Endothelial cell of umbilical vein (primary cell): ENCODE results near the gene S100A5. TPM values are rescaled to one million over a fixed set of nuclear protein-coding genes. Genes with fewer than 3 reads are reported as not detected.

Source experiments
- BruUV-seq: library from RNA; stranded (reverse); fragments of 400-500 nt; replicated peaks from 2 replicates; lab custom pipeline; 2021; lab: Mats Ljungman, UMichigan
- CTCF ChIA-PET: fragments of 300-600, 350-600 bp; sonication (Branson Sonifier 250); formaldehyde crosslinking; loops from one replicate; lab custom pipeline; 2021; ENCODE audit warnings: antibody characterized with exemption, inconsistent platforms; lab: Charles Lee
- POLR2A ChIA-PET: fragments of 300-600, 350-600 bp; sonication (Branson Sonifier 250); formaldehyde crosslinking; loops from one replicate; lab custom pipeline; 2021; ENCODE audit warnings: antibody characterized with exemption, inconsistent platforms; lab: Charles Lee
- DNase-seq: peaks from one replicate; pipeline ENCODE4 v3.0.0-alpha.2; 2011; ENCODE audit warnings: low read depth, low spot score
- FAIRE-seq: peaks from 2 replicates; lab custom pipeline; 2011; peaks lifted over from hg19 to GRCh38; lab: Jason Lieb, UNC
- H2AFZ ChIP-seq: 2 replicates; pipeline ENCODE4 v1.6.0; 2012; ENCODE audit warnings: low read depth, low read length, control low read depth, inconsistent platforms
- H3K27ac ChIP-seq: 2 replicates; pipeline ENCODE4 v1.5.1; 2011; ENCODE audit warnings: low read depth, mild to moderate bottlenecking, control low read depth, low read length, moderate library complexity; ENCODE audit not compliant: insufficient read depth
- H3K27me3 ChIP-seq, 2 experiments: 2 replicates each; pipeline versions ENCODE4 v1.6.0 to v1.6.1; 2011; ENCODE audit warnings: low read length in 2 of 2, mixed read lengths in 1 of 2; ENCODE audit not compliant: control insufficient read depth in 2 of 2, insufficient read depth in 2 of 2
- H3K36me3 ChIP-seq, 2 experiments: 2 replicates in 1 of 2; 3 replicates in 1 of 2; pipeline ENCODE4 v1.5.1; 2011; ENCODE audit warnings: low read length in 2 of 2, mild to moderate bottlenecking in 1 of 2, moderate library complexity in 1 of 2; ENCODE audit not compliant: control insufficient read depth in 2 of 2, insufficient read depth in 2 of 2; ENCODE audit errors: extremely low read depth in 1 of 2
- H3K4me1 ChIP-seq: 3 replicates; pipeline ENCODE4 v1.5.1; 2011; ENCODE audit warnings: mild to moderate bottlenecking, low read length; ENCODE audit not compliant: control insufficient read depth, insufficient read depth; ENCODE audit errors: extremely low read depth
- H3K4me2 ChIP-seq: 2 replicates; pipeline ENCODE4 v1.6.1; 2011; ENCODE audit warnings: low read length, control low read depth, mixed read lengths; ENCODE audit not compliant: insufficient read depth
- H3K4me3 ChIP-seq, 3 experiments: fragments of 200-600 bp in 1 of 3; sonication (generic), shearing (Covaris generic) in 1 of 3; replicated peaks in 1 of 3; 2 replicates each; pipeline ENCODE4 v1.5.1; 2011 to 2016; ENCODE audit warnings: control low read depth in 3 of 3, low read length in 3 of 3, mild to moderate bottlenecking in 2 of 3, inconsistent platforms in 1 of 3, low read depth in 1 of 3, moderate library complexity in 1 of 3; ENCODE audit not compliant: insufficient read depth in 1 of 3
- H3K79me2 ChIP-seq: 2 replicates; pipeline ENCODE4 v1.6.0; 2012; ENCODE audit warnings: low read length, inconsistent platforms; ENCODE audit not compliant: control insufficient read depth, insufficient read depth
- H3K9ac ChIP-seq: replicated peaks from 2 replicates; pipeline ENCODE3; 2011; ENCODE audit warnings: low read length, control low read depth; ENCODE audit not compliant: insufficient read depth; ENCODE audit errors: extremely low read depth
- H3K9me1 ChIP-seq: replicated peaks from 3 replicates; pipeline ENCODE4 v1.6.0; 2011; ENCODE audit warnings: mild to moderate bottlenecking, low read length; ENCODE audit not compliant: control insufficient read depth, insufficient read depth; ENCODE audit errors: extremely low read depth
- H3K9me3 ChIP-seq: replicated peaks from 2 replicates; pipeline ENCODE4 v1.5.1; 2012; ENCODE audit warnings: low read length, inconsistent platforms; ENCODE audit not compliant: control insufficient read depth, insufficient read depth
- H4K20me1 ChIP-seq: replicated peaks from 2 replicates; pipeline ENCODE3; 2011; ENCODE audit warnings: mild to moderate bottlenecking, low read length; ENCODE audit not compliant: control insufficient read depth, insufficient read depth; ENCODE audit errors: extremely low read depth
- EZH2 ChIP-seq: IDR thresholded peaks from 2 replicates; pipeline ENCODE4 v1.6.1; 2012; ENCODE audit warnings: borderline replicate concordance, low read depth, mild to moderate bottlenecking, moderate library complexity, low read length, inconsistent platforms; ENCODE audit not compliant: severe bottlenecking
- FOS ChIP-seq: IDR thresholded peaks from 2 replicates; pipeline ENCODE4 v1.6.1; 2011; ENCODE audit warnings: mild to moderate bottlenecking, low read length, moderate library complexity, borderline replicate concordance; ENCODE audit not compliant: insufficient read depth
- GATA2 ChIP-seq: IDR thresholded peaks from 2 replicates; pipeline ENCODE4 v1.7.0; 2011; ENCODE audit warnings: low read depth, mild to moderate bottlenecking, moderate library complexity, mixed read lengths, low read length; ENCODE audit not compliant: insufficient read length, insufficient read depth
- JUN ChIP-seq: IDR thresholded peaks from 2 replicates; pipeline ENCODE4 v1.6.1; 2011; ENCODE audit warnings: borderline replicate concordance, low read depth; ENCODE audit not compliant: insufficient read length, insufficient read depth
- MYC ChIP-seq: IDR thresholded peaks from one replicate; pipeline ENCODE4 v1.6.1; 2011; ENCODE audit warnings: mild to moderate bottlenecking, low read depth, low read length
- POLR2A ChIP-seq: IDR thresholded peaks from 2 replicates; pipeline ENCODE4 v1.6.1; 2012; ENCODE audit warnings: low read depth, mild to moderate bottlenecking, control low read depth, low read length
- POLR2AphosphoS5 ChIP-seq: IDR thresholded peaks from 2 replicates; pipeline ENCODE4 v1.6.1; 2012; ENCODE audit warnings: low read depth, mild to moderate bottlenecking, control low read depth, low read length, moderate library complexity; ENCODE audit not compliant: insufficient read depth
- dilution Hi-C: fragments of 300-500 bp; cut with MboI; formaldehyde crosslinking; loops from one replicate; pipeline ENCODE4 v1.15.0; 2019; ENCODE audit warnings: low sequenced_read_pairs; ENCODE audit not compliant: extremely low pct_ligation_motif_present
- intact Hi-C: fragments of 100-400 bp; cut with micrococcal nuclease; formaldehyde crosslinking; loops from one replicate; pipeline ENCODE4 v1.10.0; 2022
- polyA plus RNA-seq, 4 experiments: library from polyadenylated mRNA; depleted of rRNA in 3 of 4; stranded (reverse) in 3 of 4; unstranded in 1 of 4; fragments of >200 nt; gene quantifications; 2 replicates each; pipeline versions ENCODE4 v1.2.1 to v1.2.3, GENCODE V29; 2011 to 2012; ENCODE audit warnings: missing spikeins in 1 of 4
- total RNA-seq: library from RNA; stranded (reverse); gene quantifications from 2 replicates; pipeline ENCODE4 v1.2.3, GENCODE V29; 2021
- TF ChIP-seq, protein P1 (sequence below): IDR thresholded peaks from 2 replicates; pipeline ENCODE4 v1.6.1; 2011; ENCODE audit not compliant: insufficient read depth, insufficient read length
- TF ChIP-seq, protein P2 (sequence below), 2 donors: IDR thresholded peaks; 1 replicate in 1 of 2; 2 replicates in 1 of 2; pipeline ENCODE4 v1.5.1; 2011; ENCODE audit warnings: low read length in 2 of 2, mild to moderate bottlenecking in 2 of 2, moderate library complexity in 2 of 2, control low read depth in 1 of 2, inconsistent platforms in 1 of 2, low read depth in 1 of 2; ENCODE audit not compliant: insufficient read depth in 1 of 2; ENCODE audit errors: extremely low read depth in 1 of 2

The S100A5 gene
- total and polyA plus RNA-seq, 2 donors (not counting 3 experiments of a cell fraction or from before 2014, with no cell fraction given), result not detected

DNA sequence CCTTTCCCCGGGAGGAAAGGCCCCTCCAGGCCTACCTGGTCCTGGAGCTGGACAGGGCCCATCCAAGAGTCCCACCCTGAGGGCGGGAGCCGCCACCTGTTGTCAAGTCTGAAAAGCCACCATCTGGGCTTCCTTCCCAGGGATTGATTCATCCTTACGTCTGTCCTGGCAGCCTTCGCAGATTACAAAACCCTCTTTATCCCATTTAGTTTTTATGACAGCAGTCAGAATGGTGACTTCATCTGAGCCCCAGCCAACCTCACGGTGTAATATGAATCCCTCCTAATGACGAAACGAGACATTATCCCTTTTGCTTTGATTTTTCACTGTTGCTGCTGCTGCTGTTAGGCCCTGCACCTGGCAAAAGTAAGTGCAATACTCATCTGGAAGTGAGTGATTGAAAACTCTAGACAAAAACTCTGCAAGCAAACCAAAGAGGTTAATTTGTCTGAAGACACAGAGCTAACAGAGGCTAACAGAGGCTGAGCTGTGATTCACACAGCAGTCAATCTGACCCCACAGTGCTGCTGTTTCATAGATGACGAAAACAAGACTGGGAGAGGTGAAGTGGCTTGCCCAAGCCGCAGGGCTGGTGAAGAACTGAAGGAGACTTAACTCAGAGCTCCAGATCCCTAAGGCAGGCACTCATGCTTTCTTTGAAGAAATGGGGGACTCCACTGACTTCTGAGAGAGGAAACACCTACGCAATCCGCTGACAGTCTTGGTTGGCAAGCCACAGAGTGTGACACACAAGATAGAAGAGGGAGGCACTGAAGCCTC, 50.3 kb downstream of the S100A5 start:
- no peak for FAIRE-seq
- Histone ChIP-seq H3K27ac (no peak overlapping the region), H4K20me1 (no peaks in the 10 kb centered on the region), H3K9me1 (no peaks in the 10 kb centered on the region), H3K79me2 (no peaks in the 10 kb centered on the region), H3K36me3 (no peaks in the 10 kb centered on the region), H3K4me3 (no peak overlapping the region), H3K27me3 (peaks cover 7 to 8% of the 10 kb centered on the region in 2 experiments), H2AFZ (no peak overlapping the region), H3K9ac (no peak overlapping the region), H3K4me2 (no peak overlapping the region), H3K4me1 (no peaks in the 10 kb centered on the region), H3K9me3 (no peaks in the 10 kb centered on the region)
- DNase-seq, result no peak
- TF ChIP-seq GATA2 (no peak), JUN (no peak), POLR2AphosphoS5 (no peak), MYC (no peak), POLR2A (no peak), FOS (no peak), EZH2 (no peak)
- TF ChIP-seq, protein P1, sequence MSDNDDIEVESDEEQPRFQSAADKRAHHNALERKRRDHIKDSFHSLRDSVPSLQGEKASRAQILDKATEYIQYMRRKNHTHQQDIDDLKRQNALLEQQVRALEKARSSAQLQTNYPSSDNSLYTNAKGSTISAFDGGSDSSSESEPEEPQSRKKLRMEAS, result no peak
- TF ChIP-seq, protein P2, sequence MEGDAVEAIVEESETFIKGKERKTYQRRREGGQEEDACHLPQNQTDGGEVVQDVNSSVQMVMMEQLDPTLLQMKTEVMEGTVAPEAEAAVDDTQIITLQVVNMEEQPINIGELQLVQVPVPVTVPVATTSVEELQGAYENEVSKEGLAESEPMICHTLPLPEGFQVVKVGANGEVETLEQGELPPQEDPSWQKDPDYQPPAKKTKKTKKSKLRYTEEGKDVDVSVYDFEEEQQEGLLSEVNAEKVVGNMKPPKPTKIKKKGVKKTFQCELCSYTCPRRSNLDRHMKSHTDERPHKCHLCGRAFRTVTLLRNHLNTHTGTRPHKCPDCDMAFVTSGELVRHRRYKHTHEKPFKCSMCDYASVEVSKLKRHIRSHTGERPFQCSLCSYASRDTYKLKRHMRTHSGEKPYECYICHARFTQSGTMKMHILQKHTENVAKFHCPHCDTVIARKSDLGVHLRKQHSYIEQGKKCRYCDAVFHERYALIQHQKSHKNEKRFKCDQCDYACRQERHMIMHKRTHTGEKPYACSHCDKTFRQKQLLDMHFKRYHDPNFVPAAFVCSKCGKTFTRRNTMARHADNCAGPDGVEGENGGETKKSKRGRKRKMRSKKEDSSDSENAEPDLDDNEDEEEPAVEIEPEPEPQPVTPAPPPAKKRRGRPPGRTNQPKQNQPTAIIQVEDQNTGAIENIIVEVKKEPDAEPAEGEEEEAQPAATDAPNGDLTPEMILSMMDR (IDR thresholded peaks at IDR 0.05; ENCODE audit: extremely low read depth in 1 of 2, insufficient read depth in 1 of 2, low read depth in 1 of 2, low read length in 2 of 2), result no peak
- intact Hi-C loops, result no loop called here
- BruUV-seq, result no TSS peak
- dilution Hi-C loops, result no loop called here
- POLR2A ChIA-PET, result no interaction called here
- CTCF ChIA-PET, result interaction anchor here (6.4 kb wide), 1 partner anchor 136 kb away, joined by 331 read pairs; the partner anchor contains the start of genes PGLYRP4 and S100A9
